Measurements from ENCODE around the gene MYO16. TPM values are rescaled to one million over a fixed set of nuclear protein-coding genes. Genes with fewer than 3 reads are reported as not detected.
A peak's percentile ranks its signal among the peaks of the same experiment; 100 is the strongest.

Gene MYO16
- total and polyA plus RNA-seq, 4 donors, result 11.7 to 51.7 (median 21.1) TPM

DNA sequence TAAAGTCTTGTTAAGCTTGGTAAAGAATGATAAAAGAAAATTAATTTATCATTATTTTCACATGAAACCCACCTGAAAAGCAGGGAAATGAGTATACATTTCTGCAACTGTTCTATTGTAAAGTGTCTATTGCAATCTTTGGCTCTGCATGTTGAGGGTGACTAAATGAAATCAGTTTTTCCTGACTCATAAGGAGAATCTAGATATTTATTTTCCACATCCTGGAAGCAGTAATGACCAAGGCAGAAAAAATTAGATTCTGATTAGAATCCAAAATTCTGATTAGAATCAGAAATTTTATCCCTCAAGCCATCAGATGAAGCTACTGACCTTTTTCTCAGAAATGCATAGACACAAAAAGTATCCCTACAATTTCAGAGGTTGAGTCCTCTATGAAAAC lies 178.4 kb downstream of the MYO16 start:
- Histone ChIP-seq H3K27me3 (ENCODE audit: control insufficient read depth, insufficient read depth, low read length) (no peaks in the 10 kb centered on the region), H3K4me3 (ENCODE audit: low read depth, low read length) (no peak overlapping the region), H3K4me1 (ENCODE audit: control insufficient read depth, insufficient read depth, low read length) (no peaks in the 10 kb centered on the region), H3K27ac (ENCODE audit: low read depth, low read length) (no peak overlapping the region), H3K9me3 (ENCODE audit: control insufficient read depth, insufficient read depth, low read length) (no peaks in the 10 kb centered on the region), H3K36me3 (ENCODE audit: control insufficient read depth, insufficient read depth, low read length) (no peaks in the 10 kb centered on the region)
- DNase-seq (ENCODE audit: low read depth in 4 of 6, low spot score in 6 of 6), result no peak

DNA sequence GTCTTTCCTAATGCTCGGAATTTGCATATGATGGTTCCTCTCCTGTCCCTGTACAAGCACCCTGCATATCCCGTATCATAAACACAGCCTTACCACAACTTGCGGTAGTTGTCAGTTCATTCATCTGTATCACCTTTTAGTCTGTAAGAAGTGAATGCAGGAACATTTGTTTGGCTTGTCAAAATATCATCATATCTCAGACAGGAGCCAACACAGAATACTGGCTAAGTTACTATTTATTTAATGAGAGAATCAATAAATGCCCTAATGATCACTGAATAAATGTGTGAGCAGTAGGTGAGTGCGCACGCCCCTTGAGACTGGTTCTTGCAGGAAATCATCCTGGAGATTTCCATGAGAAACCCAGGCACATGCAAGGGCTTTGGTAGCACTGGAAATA lies 182.8 kb downstream of the MYO16 start:
- no peak for DNase-seq (ENCODE audit: low read depth in 4 of 6, low spot score in 6 of 6)
- H3K27ac ChIP-seq (ENCODE audit: low read depth, low read length), result no peak overlapping the region
- 94% methylated on average over 3 of the region's 5 CpGs for WGBS (ENCODE audit: insufficient coverage)
- no peaks in the 10 kb centered on the region for H3K36me3 ChIP-seq (ENCODE audit: control insufficient read depth, insufficient read depth, low read length)
- H3K4me3 ChIP-seq (ENCODE audit: low read depth, low read length), result no peak overlapping the region
- no peaks in the 10 kb centered on the region for H3K27me3 ChIP-seq (ENCODE audit: control insufficient read depth, insufficient read depth, low read length)
- no peaks in the 10 kb centered on the region for H3K4me1 ChIP-seq (ENCODE audit: control insufficient read depth, insufficient read depth, low read length)
- H3K9me3 ChIP-seq (ENCODE audit: control insufficient read depth, insufficient read depth, low read length), result no peaks in the 10 kb centered on the region

GRCh38 chr13:108812661-108813060 lies 183.2 kb downstream of the MYO16 start:
- H3K9me3 ChIP-seq (ENCODE audit: control insufficient read depth, insufficient read depth, low read length), result no peaks in the 10 kb centered on the region
- no peak overlapping the region for H3K4me3 ChIP-seq (ENCODE audit: low read depth, low read length)
- WGBS (ENCODE audit: insufficient coverage), result 50% methylated on average over 1 of the region's 2 CpGs
- no peak for DNase-seq (ENCODE audit: low read depth in 4 of 6, low spot score in 6 of 6)
- no peak overlapping the region for H3K27ac ChIP-seq (ENCODE audit: low read depth, low read length)
- H3K27me3 ChIP-seq (ENCODE audit: control insufficient read depth, insufficient read depth, low read length), result no peaks in the 10 kb centered on the region
- H3K4me1 ChIP-seq (ENCODE audit: control insufficient read depth, insufficient read depth, low read length), result no peaks in the 10 kb centered on the region
- H3K36me3 ChIP-seq (ENCODE audit: control insufficient read depth, insufficient read depth, low read length), result no peaks in the 10 kb centered on the region

DNA sequence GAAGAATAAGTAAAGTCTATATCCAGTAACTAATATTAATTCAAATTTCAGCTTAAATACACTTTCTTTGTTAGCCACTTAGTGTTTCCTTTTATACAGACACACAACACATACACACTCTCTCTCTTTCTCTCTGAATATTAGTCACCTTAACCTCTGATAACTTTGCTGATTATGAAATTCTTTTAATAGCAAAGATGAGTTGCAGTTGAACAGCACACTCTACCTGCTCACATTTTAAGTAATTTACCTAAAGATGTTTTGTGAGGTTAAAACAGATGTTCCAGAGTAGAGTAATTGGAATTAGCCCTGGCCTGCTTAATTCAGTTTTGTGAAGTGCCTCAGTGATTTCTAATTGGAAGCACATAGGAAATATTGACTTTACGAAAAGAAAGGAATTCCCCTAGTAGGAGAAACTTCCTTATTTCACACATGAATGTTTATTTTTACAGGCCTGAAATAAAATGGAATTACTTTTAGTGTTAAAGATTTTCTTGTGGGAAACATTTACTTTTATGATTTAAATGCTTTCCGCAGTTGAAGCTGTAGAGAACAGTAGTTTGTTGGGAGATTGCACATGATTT lies 184.3 kb downstream of the MYO16 start:
- Histone ChIP-seq H3K36me3 (ENCODE audit: control insufficient read depth, insufficient read depth, low read length) (no peaks in the 10 kb centered on the region), H3K27ac (ENCODE audit: low read depth, low read length) (no peak overlapping the region), H3K9me3 (ENCODE audit: control insufficient read depth, insufficient read depth, low read length) (no peaks in the 10 kb centered on the region), H3K27me3 (ENCODE audit: control insufficient read depth, insufficient read depth, low read length) (no peaks in the 10 kb centered on the region), H3K4me3 (ENCODE audit: low read depth, low read length) (no peak overlapping the region), H3K4me1 (ENCODE audit: control insufficient read depth, insufficient read depth, low read length) (no peaks in the 10 kb centered on the region)
- WGBS (ENCODE audit: insufficient coverage), result no CpG with 5 or more reads among the region's 2 CpGs
- DNase-seq (ENCODE audit: low read depth in 4 of 6, low spot score in 6 of 6), result peak in 1 of 6 donors; percentile 84

- H3K4me3 ChIP-seq (ENCODE audit: low read depth, low read length), result no peak overlapping the region
- H3K27ac ChIP-seq (ENCODE audit: low read depth, low read length), result no peak overlapping the region
- WGBS (ENCODE audit: insufficient coverage), result 100% methylated on average over 2 of the region's 8 CpGs
- no peak for DNase-seq (ENCODE audit: low read depth in 4 of 6, low spot score in 6 of 6)
- no peaks in the 10 kb centered on the region for H3K36me3 ChIP-seq (ENCODE audit: control insufficient read depth, insufficient read depth, low read length)
- H3K4me1 ChIP-seq (ENCODE audit: control insufficient read depth, insufficient read depth, low read length), result no peaks in the 10 kb centered on the region
- H3K9me3 ChIP-seq (ENCODE audit: control insufficient read depth, insufficient read depth, low read length), result no peaks in the 10 kb centered on the region
- no peaks in the 10 kb centered on the region for H3K27me3 ChIP-seq (ENCODE audit: control insufficient read depth, insufficient read depth, low read length)
These were observed 187.0 kb downstream of the MYO16 start for GRCh38 chr13:108816375-108816774.

DNA sequence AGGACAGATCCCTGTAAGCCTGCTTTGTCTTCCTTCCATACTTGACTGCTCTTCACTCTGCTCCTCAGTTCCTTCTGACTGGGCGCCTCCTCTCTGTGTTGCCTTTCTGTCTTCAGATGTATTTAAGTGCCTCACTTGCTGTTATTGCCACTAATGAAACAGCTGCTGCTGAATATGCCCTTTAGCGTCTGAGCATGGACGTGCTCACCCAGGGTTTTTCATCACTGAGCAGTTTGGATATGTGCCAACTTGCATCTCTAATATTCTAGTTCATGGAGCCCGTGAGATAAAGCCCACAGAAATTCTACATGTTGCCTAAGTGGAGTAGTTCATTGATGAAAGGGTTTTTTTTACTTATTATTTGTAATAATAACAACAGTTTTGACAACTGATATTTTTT lies 198.2 kb downstream of the MYO16 start:
- 38% methylated on average over 2 of the region's 4 CpGs for WGBS (ENCODE audit: insufficient coverage)
- peak; percentile 6 to 96 (median 36) for DNase-seq (ENCODE audit: low read depth in 4 of 6, low spot score in 6 of 6)
- H3K27me3 ChIP-seq (ENCODE audit: control insufficient read depth, insufficient read depth, low read length), result no peaks in the 10 kb centered on the region
- H3K9me3 ChIP-seq (ENCODE audit: control insufficient read depth, insufficient read depth, low read length), result peaks cover 1% of the 10 kb centered on the region
- H3K4me1 ChIP-seq (ENCODE audit: control insufficient read depth, insufficient read depth, low read length), result no peaks in the 10 kb centered on the region
- no peak overlapping the region for H3K27ac ChIP-seq (ENCODE audit: low read depth, low read length)
- no peak overlapping the region for H3K4me3 ChIP-seq (ENCODE audit: low read depth, low read length)
- H3K36me3 ChIP-seq (ENCODE audit: control insufficient read depth, insufficient read depth, low read length), result no peaks in the 10 kb centered on the region

GRCh38 chr13:108828086-108828815 lies 198.8 kb downstream of the MYO16 start:
- H3K36me3 ChIP-seq (ENCODE audit: control insufficient read depth, insufficient read depth, low read length), result no peaks in the 10 kb centered on the region
- 85% methylated on average over 7 of the region's 9 CpGs for WGBS (ENCODE audit: insufficient coverage)
- no peak overlapping the region for H3K4me3 ChIP-seq (ENCODE audit: low read depth, low read length)
- no peak for DNase-seq (ENCODE audit: low read depth in 4 of 6, low spot score in 6 of 6)
- no peak overlapping the region for H3K27ac ChIP-seq (ENCODE audit: low read depth, low read length)
- no peaks in the 10 kb centered on the region for H3K27me3 ChIP-seq (ENCODE audit: control insufficient read depth, insufficient read depth, low read length)
- no peaks in the 10 kb centered on the region for H3K4me1 ChIP-seq (ENCODE audit: control insufficient read depth, insufficient read depth, low read length)
- peaks cover 1% of the 10 kb centered on the region for H3K9me3 ChIP-seq (ENCODE audit: control insufficient read depth, insufficient read depth, low read length)

- H3K27me3 ChIP-seq (ENCODE audit: control insufficient read depth, insufficient read depth, low read length), result no peaks in the 10 kb centered on the region
- no peak overlapping the region for H3K4me3 ChIP-seq (ENCODE audit: low read depth, low read length)
- H3K9me3 ChIP-seq (ENCODE audit: control insufficient read depth, insufficient read depth, low read length), result peaks cover 1% of the 10 kb centered on the region
- WGBS (ENCODE audit: insufficient coverage), result no CpG with 5 or more reads among the region's 3 CpGs
- no peaks in the 10 kb centered on the region for H3K36me3 ChIP-seq (ENCODE audit: control insufficient read depth, insufficient read depth, low read length)
- DNase-seq (ENCODE audit: low read depth in 4 of 6, low spot score in 6 of 6), result no peak
- H3K27ac ChIP-seq (ENCODE audit: low read depth, low read length), result no peak overlapping the region
- no peaks in the 10 kb centered on the region for H3K4me1 ChIP-seq (ENCODE audit: control insufficient read depth, insufficient read depth, low read length)
These were observed 201.5 kb downstream of the MYO16 start for GRCh38 chr13:108830916-108831315.

GRCh38 chr13:108833531-108833930 lies 204.1 kb downstream of the MYO16 start:
- no peaks in the 10 kb centered on the region for H3K4me1 ChIP-seq (ENCODE audit: control insufficient read depth, insufficient read depth, low read length)
- no peak overlapping the region for H3K27ac ChIP-seq (ENCODE audit: low read depth, low read length)
- H3K27me3 ChIP-seq (ENCODE audit: control insufficient read depth, insufficient read depth, low read length), result no peaks in the 10 kb centered on the region
- no peak overlapping the region for H3K4me3 ChIP-seq (ENCODE audit: low read depth, low read length)
- no peaks in the 10 kb centered on the region for H3K36me3 ChIP-seq (ENCODE audit: control insufficient read depth, insufficient read depth, low read length)
- peak in 2 of 6 donors; percentile 28 to 81 for DNase-seq (ENCODE audit: low read depth in 4 of 6, low spot score in 6 of 6)
- WGBS (ENCODE audit: insufficient coverage), result no CpG with 5 or more reads among the region's 1 CpG
- H3K9me3 ChIP-seq (ENCODE audit: control insufficient read depth, insufficient read depth, low read length), result no peaks in the 10 kb centered on the region

- 78% methylated on average over 1 of the region's 1 CpG for WGBS (ENCODE audit: insufficient coverage)
- Histone ChIP-seq H3K27me3 (ENCODE audit: control insufficient read depth, insufficient read depth, low read length) (no peaks in the 10 kb centered on the region), H3K4me1 (ENCODE audit: control insufficient read depth, insufficient read depth, low read length) (no peaks in the 10 kb centered on the region), H3K27ac (ENCODE audit: low read depth, low read length) (no peak overlapping the region), H3K9me3 (ENCODE audit: control insufficient read depth, insufficient read depth, low read length) (no peaks in the 10 kb centered on the region), H3K36me3 (ENCODE audit: control insufficient read depth, insufficient read depth, low read length) (no peaks in the 10 kb centered on the region), H3K4me3 (ENCODE audit: low read depth, low read length) (no peak overlapping the region)
- no peak for DNase-seq (ENCODE audit: low read depth in 4 of 6, low spot score in 6 of 6)
These were observed 204.8 kb downstream of the MYO16 start for GRCh38 chr13:108834193-108834592.
